Hindlimb muscle (tissue), 1 donor: ENCODE results near the gene FAM170B. TPM values are rescaled to one million over a fixed set of nuclear protein-coding genes. Genes with fewer than 3 reads are reported as not detected.

Experiments used
- DNase-seq: peaks from one replicate; pipeline ENCODE4 v3.0.0-alpha.2; 2013
- polyA plus RNA-seq: library from polyadenylated mRNA; unstranded; fragments of 120-200 nt; gene quantifications from one replicate; pipeline ENCODE4 v1.2.1, GENCODE V29; 2013; ENCODE audit not compliant: insufficient read length

FAM170B gene
- polyA plus RNA-seq, 1 donor, result not detected

DNA sequence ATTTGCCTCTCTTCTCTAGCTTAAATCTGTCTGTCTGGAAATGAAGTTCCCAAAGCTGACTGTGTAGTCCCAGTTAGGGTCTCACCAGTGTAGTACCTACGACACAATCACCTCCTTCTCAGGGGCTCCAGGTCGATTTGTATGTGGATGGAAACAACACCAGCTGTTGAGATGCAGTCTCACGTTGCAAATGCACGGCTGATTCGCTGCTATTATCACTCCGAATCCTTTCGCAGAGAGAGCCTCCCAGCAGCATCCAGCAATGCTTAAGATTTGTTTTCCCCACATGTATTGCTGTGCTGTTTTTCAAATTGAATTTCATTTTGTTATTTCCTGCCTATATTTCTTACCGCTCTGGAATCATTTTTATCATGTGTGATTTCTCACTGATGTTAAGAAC is 34.8 kb downstream of the FAM170B start:
- no peak for DNase-seq

DNA sequence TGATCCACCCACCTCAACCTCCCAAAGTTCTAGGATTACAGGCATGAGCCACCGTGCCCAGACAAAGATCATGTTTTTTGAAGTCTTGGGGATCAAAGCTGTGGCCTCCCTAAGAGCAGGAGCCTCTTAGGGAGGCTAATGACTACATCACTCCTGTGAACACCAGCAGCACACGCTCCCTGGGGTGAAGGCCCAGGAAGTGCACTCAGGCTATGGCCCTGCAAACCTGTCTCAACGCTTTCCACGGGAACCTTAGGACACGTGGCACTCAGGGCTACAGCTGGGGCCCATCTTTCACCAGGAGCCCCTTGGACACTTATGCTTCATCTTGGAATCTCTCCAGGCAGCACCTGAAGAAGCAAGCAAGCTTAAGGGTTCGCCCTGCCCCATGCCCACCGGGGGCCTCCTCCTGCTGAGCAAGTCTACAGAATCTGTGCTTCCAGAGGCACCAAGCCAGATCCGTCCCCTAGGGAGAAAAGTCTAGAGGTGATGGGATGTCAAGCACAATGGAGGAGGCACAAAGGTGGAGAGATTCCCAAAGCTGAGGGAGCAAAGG is 36.9 kb downstream of the FAM170B start:
- DNase-seq, result no peak

DNA sequence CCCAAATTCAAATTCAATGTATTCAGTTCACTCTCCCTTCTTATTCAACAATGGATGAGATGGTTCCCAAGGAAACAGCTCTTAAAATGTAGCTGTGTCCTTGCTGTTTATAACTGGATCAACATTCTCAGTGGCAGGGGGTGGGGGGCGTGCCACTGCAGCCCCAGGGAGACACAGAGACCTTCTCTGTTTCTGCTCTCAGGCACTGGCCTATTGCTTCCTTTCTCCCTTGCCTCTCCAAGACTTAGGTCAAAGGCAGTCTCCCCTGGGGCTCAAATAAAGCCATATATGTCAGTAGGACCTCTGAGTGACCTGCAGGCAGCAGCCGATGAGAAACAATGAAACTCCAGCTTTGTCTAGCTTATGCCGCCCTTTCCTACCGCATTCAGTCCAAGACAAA is 39.2 kb downstream of the FAM170B start:
- no peak for DNase-seq

DNA sequence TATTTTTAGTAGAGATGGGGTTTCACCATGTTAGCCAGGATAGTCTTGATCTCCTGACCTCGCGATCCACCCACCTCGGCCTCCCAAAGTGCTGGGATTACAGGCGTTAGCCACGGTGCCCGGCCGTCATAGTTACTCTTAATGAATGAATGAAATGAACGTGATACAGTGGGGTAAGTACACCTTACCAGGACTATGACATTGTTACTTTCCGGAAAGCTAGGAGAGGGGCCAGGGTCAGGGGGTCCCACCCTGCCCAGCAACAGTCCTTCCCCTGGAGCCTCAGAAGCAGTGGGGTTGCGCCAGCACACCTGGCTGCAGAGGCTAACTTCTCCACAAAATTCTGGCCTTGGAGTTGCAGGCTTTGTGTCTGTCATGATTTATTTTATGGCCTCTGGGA is 39.9 kb downstream of the FAM170B start:
- no peak for DNase-seq

DNA sequence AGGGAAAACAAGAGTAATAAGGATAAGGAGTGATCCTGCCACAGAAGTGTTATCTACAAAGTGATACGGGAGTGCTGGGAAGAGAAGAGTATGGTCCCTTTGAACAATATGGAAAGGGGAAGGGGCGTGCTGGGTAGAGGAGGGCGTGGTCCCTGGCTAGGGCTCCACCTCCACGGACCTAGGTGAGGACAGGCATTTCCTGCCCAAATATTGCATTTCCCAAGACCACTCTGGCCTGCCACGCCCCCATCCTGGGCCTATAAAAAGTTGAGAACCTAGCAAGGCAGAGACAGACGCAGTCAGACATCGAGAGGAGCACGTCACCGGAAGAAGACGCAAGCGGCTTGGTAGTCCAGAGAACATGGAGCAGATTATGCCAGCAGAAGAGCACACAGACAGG is 41.3 kb downstream of the FAM170B start:
- DNase-seq, result no peak

DNA sequence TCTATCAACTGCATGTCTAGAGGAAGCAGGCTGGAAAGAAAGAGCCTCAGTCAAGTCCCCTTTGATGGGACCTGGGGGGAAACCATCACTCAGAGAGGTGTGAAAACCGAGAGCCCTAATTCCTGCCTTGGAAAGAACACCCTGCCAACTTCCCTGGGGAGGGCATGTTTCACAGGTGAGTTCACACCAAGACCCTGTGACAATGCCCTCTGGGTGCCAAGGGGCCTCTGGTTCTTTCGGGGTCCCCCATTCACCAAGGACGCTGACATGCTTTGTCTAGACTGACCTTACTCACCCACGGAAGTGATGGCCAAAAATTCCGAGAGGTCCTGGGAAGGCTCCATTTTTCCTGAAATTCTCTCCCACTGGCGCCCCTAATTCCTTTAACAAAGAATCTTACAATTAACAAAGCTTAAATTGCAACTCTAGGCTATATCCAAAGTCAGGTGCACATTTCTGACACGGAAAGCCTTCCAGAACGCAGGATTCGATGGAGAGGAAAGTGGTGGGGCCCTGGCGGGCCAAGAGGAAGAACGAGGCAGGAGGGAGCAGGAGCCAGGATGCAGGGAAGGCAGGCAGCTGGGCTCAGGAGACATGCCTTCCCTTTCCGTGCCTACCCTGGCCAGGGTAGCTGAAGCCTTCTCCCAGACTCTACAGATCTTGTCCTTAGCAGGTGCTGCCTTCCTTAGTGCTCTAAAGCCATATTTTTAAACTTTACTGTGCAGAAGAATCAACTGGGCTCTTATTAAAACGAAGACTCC is 42.2 kb downstream of the FAM170B start:
- DNase-seq, result no peak

DNA sequence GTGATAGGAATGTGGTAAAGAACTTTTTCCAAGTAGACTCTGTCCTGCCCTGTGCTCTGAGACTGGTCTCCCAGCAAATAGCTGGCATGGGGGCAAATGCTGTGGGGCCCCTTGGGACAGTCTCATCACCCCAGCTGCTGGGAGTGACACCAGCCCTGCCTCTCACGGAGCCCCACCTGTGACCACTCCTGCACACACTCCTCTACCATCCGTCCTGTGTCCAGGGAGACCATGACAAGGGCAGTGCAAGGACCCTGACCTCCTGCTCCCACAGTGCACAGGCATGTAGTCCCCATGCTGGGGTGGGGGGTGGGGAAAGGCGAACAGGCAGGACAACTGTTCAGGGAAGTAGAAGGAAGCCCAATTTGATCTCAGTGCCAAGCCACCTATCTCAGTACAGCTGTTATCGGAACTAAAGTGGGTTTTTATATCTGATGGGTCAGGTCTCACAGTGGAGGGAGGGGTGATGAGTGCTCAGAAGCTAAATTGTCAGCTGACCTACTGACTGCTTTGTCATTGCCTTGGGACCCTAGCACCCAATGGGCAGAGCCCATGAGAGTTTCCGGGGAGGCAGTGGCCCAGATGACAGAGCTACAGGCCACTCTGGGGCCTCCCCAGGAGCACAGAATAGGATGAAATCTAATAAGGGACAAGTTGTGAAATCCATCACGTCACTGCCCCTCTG is 43.0 kb downstream of the FAM170B start:
- DNase-seq, result no peak

DNA sequence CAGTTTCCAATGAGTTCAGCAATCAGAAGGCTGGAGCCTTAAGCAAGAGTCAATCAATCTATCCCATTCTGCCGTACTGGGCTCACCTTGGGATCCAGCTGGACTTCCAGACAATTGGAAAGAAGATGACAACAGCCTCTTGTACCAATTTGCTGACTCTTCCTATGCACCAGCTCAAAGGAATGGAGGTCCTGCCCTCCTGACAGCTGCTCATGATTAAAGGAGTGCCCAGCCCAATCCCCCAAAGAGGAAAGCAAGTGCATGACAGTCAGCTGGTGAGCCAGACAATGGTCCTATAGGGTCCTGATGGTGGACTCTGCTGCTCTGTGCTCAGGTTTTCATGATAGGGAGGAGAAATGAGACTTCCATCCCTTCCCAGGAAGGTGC is 43.6 kb downstream of the FAM170B start:
- DNase-seq, result no peak

DNA sequence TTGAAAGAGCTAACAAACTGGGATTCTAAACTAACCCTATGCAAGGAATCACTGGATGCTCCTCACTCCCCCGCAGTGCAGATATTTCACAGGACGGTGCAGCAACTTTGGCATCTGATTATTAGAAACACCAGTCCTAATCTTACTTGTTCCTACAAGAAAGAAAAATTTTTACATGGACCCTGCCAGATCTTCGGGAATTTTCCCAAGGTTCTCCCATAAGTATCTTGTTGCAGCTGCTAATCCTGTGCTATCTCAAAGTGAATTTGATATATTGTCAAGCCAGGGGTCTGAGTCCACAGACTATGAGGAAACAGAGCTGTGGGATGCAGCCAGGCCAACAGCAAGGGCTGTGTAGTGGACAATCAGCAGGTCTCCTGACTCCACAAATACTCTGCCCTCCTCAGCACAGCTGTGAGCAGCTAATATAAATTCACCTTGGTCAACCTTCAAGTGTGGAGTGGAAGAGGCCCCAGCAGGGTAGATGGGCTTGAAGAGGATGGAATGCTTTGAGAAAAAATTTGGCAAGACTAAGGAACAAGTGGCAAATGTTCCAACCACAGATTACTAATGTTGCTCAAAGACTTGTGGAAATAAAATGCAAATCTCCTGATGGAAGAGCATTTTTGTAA is 44.1 kb downstream of the FAM170B start:
- DNase-seq, result no peak

DNA sequence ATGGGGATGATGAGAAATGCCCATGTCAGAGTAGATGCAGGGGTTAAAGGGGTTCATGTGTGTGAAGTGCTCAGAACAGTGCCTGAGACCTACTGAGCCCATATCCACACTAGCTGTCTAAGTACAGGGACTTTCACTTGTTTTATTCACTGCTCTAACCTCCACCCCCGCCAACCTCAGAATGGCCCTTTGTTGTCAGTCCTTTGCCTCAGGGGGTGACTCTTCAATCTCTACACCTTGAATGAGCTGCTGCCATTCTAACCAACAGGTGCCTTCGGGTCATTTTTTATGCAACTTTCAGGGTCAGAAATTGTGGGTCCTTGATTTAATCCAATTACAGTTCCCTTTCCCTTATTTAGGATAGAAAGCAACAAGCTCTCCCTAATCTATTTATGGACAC is 44.7 kb downstream of the FAM170B start:
- no peak for DNase-seq

DNA sequence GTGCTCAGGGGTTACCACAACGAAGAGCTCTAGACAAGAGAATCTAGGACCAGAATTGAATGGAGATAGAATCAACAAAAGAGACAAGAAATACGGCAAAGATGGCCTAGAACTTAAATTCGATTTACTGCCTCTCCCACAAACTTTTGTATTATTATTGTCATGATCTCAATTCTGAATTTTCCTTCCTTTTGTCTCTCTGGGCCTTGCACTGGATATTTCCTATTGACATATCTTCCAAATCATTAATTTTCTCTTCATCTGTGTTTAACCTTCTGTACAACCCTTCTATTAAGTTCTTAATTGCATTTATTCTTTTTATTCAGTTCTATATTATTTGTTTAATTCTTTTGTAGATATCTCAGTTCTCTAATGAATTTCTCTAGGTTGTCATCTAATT is 46.9 kb downstream of the FAM170B start:
- no peak for DNase-seq

DNA sequence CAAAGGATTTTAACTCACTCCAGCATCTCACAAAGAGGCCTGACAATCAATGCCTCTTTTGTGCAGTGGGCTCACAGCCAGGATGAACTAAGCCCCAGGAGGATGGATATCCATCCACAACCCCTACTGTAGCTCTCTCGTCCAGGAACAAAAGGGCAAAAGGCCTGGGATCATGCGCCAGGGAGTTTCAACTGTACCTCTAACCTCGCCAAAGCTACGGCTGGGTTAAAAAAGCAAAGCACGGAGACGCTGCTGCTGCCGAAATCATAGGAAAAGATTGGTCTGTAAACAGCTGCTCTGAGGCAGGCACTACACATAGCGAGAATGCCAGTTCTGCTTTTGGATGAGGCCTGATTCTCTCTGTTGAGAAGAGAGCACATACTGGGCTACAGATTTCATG is 50.6 kb downstream of the FAM170B start:
- DNase-seq, result no peak

DNA sequence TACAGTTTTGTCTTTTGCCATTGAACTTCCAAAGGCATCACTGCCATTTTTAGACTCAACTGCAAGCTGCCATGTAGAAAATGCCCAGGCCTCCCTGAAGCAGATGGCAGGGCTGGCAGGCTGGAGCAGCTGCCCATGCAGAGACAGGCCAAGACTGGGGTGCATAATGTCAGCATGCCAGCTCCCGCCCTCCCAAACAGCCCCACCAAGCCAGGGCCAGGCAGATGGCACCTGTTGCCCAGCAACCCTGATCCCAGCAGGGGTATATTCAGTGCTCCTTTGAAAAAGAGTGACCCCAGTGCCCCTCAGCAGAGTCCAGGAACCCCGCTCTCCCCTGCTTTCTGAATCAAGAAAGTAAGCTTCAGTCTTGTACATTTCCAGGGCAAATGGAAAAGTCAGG is 51.1 kb downstream of the FAM170B start:
- DNase-seq, result peak; percentile 49

DNA sequence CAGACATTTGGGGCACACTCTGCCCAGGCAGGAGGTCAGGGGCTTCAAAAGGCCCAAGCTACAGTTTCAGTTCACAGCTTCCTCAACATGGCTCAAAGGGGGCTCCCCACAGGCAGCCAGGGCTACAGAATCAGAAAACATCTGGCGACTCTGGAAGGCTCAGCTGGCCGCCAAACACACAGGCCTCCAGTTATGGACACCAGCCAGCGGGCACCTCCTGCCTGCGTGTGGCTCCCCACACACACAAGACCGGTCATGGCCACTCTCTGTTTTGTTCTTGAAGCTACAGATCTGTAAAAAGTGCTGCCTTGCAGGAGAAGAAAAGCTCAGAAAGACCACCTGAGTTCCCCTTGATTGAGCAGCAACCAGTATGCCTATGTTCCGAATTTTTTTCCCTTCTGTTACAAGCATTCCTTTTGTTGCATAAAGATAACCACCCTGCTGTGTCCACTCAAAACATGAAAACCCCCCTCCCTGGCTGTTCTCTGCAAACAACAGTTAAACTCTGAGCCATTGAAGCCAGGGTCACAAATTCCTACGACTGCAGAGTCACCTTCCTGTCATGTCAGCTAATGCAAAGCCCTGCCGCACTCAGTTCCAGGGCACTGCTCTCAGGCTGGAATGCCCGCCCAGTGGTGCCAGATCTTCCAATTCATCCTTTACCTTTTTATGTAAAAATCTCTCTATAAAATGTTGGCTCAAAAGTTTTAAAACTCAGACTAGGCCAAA is 52.1 kb downstream of the FAM170B start:
- DNase-seq, result no peak

Other genes starting within 250 kb of the FAM170B start
- 0.12 TPM for gene LRRC18, start 194.2 kb downstream of the FAM170B start, polyA plus RNA-seq
- 53.3 TPM for gene VSTM4, start 18.5 kb downstream of the FAM170B start, polyA plus RNA-seq
- gene TMEM273, start 54.4 kb upstream of the FAM170B start, polyA plus RNA-seq, result 6.3 TPM
- 41.8 TPM for gene C10orf71, start 165.1 kb upstream of the FAM170B start, polyA plus RNA-seq